Lower lobe of right lung (tissue), 2 donors: Measurements from ENCODE around the gene TTC1. TPM values are rescaled to one million over a fixed set of nuclear protein-coding genes. Genes with fewer than 3 reads are reported as not detected.

Experiments
- ATAC-seq, 2 donors: fragments of 200-7000 bp; cut with Tn5 transposase; one replicate each; pipeline ENCODE4 v1.9.1; 2020 to 2022; ENCODE audit warnings: mild to moderate bottlenecking in 2 of 2, moderate library complexity in 2 of 2
- DNase-seq: peaks from one replicate; pipeline ENCODE4 v3.0.0-alpha.2; 2020
- H3K27ac ChIP-seq: fragments of 200-600 bp; one replicate; pipeline ENCODE4 v1.8.0; 2022
- H3K27me3 ChIP-seq: fragments of 200-600 bp; one replicate; pipeline ENCODE4 v1.8.0; 2022; ENCODE audit warnings: low read depth
- H3K36me3 ChIP-seq: fragments of 200-600 bp; one replicate; pipeline ENCODE4 v1.8.0; 2022; ENCODE audit warnings: mild to moderate bottlenecking
- H3K4me1 ChIP-seq: fragments of 200-600 bp; one replicate; pipeline ENCODE4 v1.8.0; 2022
- H3K4me3 ChIP-seq: fragments of 200-600 bp; one replicate; pipeline ENCODE4 v1.8.0; 2022; ENCODE audit warnings: mild to moderate bottlenecking
- H3K9me3 ChIP-seq: fragments of 200-600 bp; one replicate; pipeline ENCODE4 v1.8.0; 2022
- intact Hi-C: fragments of 100-400 bp; cut with DNase I; formaldehyde crosslinking; loops from one replicate; pipeline ENCODE4 v1.11.0; 2022
- total RNA-seq: library from RNA; stranded (reverse); fragmentation: NEBNext Ultra II Directional; extraction: Animal tissue kit (Norgen Biotek cat#: 25700); gene quantifications from one replicate; pipeline ENCODE4 v1.2.1, GENCODE V29; 2021
- TF ChIP-seq, protein P1 (sequence below): fragments of 200-600 bp; IDR thresholded peaks from one replicate; pipeline ENCODE4 v1.8.0; 2022; ENCODE audit warnings: antibody characterized with exemption, mild to moderate bottlenecking
- donor health status: DM: no; HTN: yes; CAD: no; lungs with severe emphysema.

TTC1 gene
- total RNA-seq, 1 donor from 2014 or later, result 44.6 TPM

DNA sequence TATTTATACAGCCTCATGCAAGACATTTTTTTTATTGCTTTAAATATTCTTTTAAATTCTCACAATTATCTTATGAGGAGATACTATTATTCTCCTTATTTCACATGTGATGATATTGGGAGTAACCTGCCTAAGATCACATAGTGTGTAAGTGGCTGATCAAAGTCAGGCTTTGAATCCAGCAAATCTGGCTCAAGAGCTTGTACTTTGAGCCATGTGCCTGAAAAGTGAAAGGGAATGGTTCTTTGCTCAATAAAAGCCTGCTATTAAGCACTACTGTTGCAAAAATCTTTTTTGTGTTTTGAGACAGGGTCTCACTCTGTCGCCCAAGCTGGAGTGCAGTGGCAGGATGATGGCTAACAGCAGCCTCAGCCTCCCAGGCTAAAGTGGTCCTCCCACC lies 75.2 kb downstream of the TTC1 start:
- intact Hi-C loops, result no loop called here
- Histone ChIP-seq H3K4me3 (no peak overlapping the region), H3K36me3 (no peaks in the 10 kb centered on the region), H3K27me3 (no peaks in the 10 kb centered on the region), H3K9me3 (no peaks in the 10 kb centered on the region), H3K4me1 (peaks cover 25% of the 10 kb centered on the region), H3K27ac (no peak overlapping the region)
- DNase-seq, result no peak
- no peak for ATAC-seq
- TF ChIP-seq, protein P1, sequence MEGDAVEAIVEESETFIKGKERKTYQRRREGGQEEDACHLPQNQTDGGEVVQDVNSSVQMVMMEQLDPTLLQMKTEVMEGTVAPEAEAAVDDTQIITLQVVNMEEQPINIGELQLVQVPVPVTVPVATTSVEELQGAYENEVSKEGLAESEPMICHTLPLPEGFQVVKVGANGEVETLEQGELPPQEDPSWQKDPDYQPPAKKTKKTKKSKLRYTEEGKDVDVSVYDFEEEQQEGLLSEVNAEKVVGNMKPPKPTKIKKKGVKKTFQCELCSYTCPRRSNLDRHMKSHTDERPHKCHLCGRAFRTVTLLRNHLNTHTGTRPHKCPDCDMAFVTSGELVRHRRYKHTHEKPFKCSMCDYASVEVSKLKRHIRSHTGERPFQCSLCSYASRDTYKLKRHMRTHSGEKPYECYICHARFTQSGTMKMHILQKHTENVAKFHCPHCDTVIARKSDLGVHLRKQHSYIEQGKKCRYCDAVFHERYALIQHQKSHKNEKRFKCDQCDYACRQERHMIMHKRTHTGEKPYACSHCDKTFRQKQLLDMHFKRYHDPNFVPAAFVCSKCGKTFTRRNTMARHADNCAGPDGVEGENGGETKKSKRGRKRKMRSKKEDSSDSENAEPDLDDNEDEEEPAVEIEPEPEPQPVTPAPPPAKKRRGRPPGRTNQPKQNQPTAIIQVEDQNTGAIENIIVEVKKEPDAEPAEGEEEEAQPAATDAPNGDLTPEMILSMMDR, result no peak

- peaks cover 26% of the 10 kb centered on the region for H3K4me1 ChIP-seq
- no peak for DNase-seq
- no peak overlapping the region for H3K27ac ChIP-seq
- ATAC-seq, result no peak
- intact Hi-C loops, result no loop called here
- TF ChIP-seq, protein P1, result no peak
- H3K4me3 ChIP-seq, result no peak overlapping the region
- no peaks in the 10 kb centered on the region for H3K27me3 ChIP-seq
- H3K36me3 ChIP-seq, result peaks cover 3% of the 10 kb centered on the region
- no peaks in the 10 kb centered on the region for H3K9me3 ChIP-seq
These were observed 78.3 kb downstream of the TTC1 start for GRCh38 chr5:160087199-160087598.

- no peak overlapping the region for H3K27ac ChIP-seq
- TF ChIP-seq, protein P1, result no peak
- H3K4me1 ChIP-seq, result peaks cover 14% of the 10 kb centered on the region
- no peaks in the 10 kb centered on the region for H3K27me3 ChIP-seq
- intact Hi-C loops, result no loop called here
- ATAC-seq (no peak), DNase-seq (no peak)
- no peaks in the 10 kb centered on the region for H3K9me3 ChIP-seq
- H3K4me3 ChIP-seq, result no peak overlapping the region
- peaks cover 19% of the 10 kb centered on the region for H3K36me3 ChIP-seq
These were observed 79.9 kb downstream of the TTC1 start for GRCh38 chr5:160088805-160089204.

DNA sequence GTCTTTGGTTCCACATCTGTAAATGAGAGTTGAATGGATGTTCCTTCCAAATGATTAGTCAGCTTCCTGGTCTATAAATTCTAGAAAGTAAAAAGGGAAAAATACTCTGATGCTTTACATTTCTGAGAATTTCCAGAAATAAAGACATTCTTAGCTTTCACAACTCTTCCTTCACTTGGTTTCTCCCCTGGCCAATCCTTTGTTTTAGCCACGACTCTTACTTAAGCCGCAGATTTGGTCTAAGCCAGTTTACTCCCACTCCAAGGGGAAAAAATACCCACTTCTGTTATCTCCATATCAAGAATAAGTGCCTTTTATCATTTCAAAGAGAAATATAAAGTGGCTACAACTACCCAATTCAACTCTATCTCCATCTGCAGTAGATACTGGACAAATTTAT lies 80.6 kb downstream of the TTC1 start:
- Histone ChIP-seq H3K27ac (no peak overlapping the region), H3K27me3 (no peaks in the 10 kb centered on the region), H3K9me3 (no peaks in the 10 kb centered on the region), H3K36me3 (peaks cover 19% of the 10 kb centered on the region), H3K4me3 (no peak overlapping the region), H3K4me1 (peaks cover 14% of the 10 kb centered on the region)
- TF ChIP-seq, protein P1, result no peak
- peak in 1 of 2 donors; percentile 73 for ATAC-seq
- DNase-seq, result no peak
- intact Hi-C loops, result no loop called here

GRCh38 chr5:160090059-160090458 lies 81.1 kb downstream of the TTC1 start:
- H3K27me3 ChIP-seq, result no peaks in the 10 kb centered on the region
- intact Hi-C loops, result no loop called here
- H3K4me3 ChIP-seq, result no peak overlapping the region
- TF ChIP-seq, protein P1, result no peak
- peak in 1 of 2 donors; percentile 54 for ATAC-seq
- peaks cover 14% of the 10 kb centered on the region for H3K4me1 ChIP-seq
- H3K27ac ChIP-seq, result no peak overlapping the region
- no peak for DNase-seq
- no peaks in the 10 kb centered on the region for H3K9me3 ChIP-seq
- H3K36me3 ChIP-seq, result peaks cover 19% of the 10 kb centered on the region

DNA sequence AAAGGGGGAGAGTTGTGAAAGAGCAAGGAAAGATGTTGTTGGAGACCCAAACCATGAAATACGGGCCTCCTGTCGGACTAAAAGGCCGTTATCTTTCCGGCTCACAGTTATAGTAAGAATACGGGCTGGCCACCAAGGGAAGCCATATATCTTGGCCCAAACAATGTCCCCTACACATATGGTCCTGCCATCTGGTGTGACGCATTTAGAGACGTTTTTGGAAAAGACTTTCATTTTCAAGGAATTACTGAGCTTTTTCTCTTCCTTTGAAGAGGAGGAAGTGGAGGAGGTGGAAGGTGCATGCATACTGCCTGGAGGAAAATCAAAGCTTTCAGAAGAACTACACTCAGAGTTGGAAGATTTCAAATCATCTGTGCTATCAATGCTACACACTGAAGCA lies 83.6 kb downstream of the TTC1 start:
- Histone ChIP-seq H3K27ac (no peak overlapping the region), H3K27me3 (no peaks in the 10 kb centered on the region), H3K4me1 (peaks cover 14% of the 10 kb centered on the region), H3K4me3 (no peak overlapping the region), H3K36me3 (peaks cover 24% of the 10 kb centered on the region), H3K9me3 (no peaks in the 10 kb centered on the region)
- TF ChIP-seq, protein P1, result no peak
- intact Hi-C loops, result no loop called here
- ATAC-seq, result no peak
- no peak for DNase-seq
